K562 (cell line): Measurements from ENCODE around the gene ST6GAL1. TPM values are rescaled to one million over a fixed set of nuclear protein-coding genes. Genes with fewer than 3 reads are reported as not detected.
A peak's percentile ranks its signal among the peaks of the same experiment; 100 is the strongest.

Experiments
- CSDE1 ChIP-seq, 2 experiments: fragments of 450-650 bp; IDR thresholded peaks; 2 replicates each; pipeline ENCODE4 v1.6.1; 2016; ENCODE audit warnings: mild to moderate bottlenecking in 1 of 2
- CTBP1 ChIP-seq: fragments of 450-650 bp; IDR thresholded peaks from 2 replicates; pipeline ENCODE4 v1.6.1; 2016; ENCODE audit warnings: borderline replicate concordance
- FOXJ2 ChIP-seq: fragments of 200-800 bp; sonication (Bioruptor generic); IDR thresholded peaks from 2 replicates; pipeline ENCODE4 v1.6.1; 2016; ENCODE audit warnings: missing genetic modification characterization, missing compliant biosample characterization
- HDAC1 ChIP-seq, 2 experiments: fragments of 450-650 bp; IDR thresholded peaks; 2 replicates each; pipeline ENCODE4 v1.6.1; 2016 to 2017; ENCODE audit warnings: inconsistent platforms in 1 of 2, mild to moderate bottlenecking in 1 of 2, moderate library complexity in 1 of 2
- KLF16 ChIP-seq: IDR thresholded peaks from 2 replicates; pipeline ENCODE4 v1.6.1; 2016; ENCODE audit warnings: antibody characterized with exemption
- NCOR1 ChIP-seq: fragments of 450-650 bp; IDR thresholded peaks from 2 replicates; pipeline ENCODE4 v1.6.1; 2016; ENCODE audit warnings: mild to moderate bottlenecking, moderate library complexity
- PTRF ChIP-seq: fragments of 450-650 bp; IDR thresholded peaks from 2 replicates; pipeline ENCODE4 v1.6.1; 2016; ENCODE audit warnings: mild to moderate bottlenecking, missing genetic modification characterization, missing compliant biosample characterization
- TAF1 ChIP-seq: IDR thresholded peaks from 2 replicates; pipeline ENCODE4 v1.6.1; 2011; ENCODE audit warnings: mild to moderate bottlenecking, low read length, moderate library complexity; ENCODE audit not compliant: insufficient read depth, control insufficient read depth, severe bottlenecking; ENCODE audit errors: extremely low read depth
- TBL1XR1 ChIP-seq, 2 experiments: IDR thresholded peaks; 2 replicates each; pipeline ENCODE4 v1.6.1; 2012; ENCODE audit warnings: improper control_type of control experiment in 2 of 2, low read length in 2 of 2, mild to moderate bottlenecking in 1 of 2
- ZNF583 ChIP-seq: fragments of 250-450 bp; sonication (Bioruptor Pico); IDR thresholded peaks from 2 replicates; pipeline ENCODE4 v1.4.0; 2020
- polyA plus RNA-seq, 8 experiments: library from polyadenylated mRNA; depleted of rRNA in 4 of 8; stranded (reverse) in 5 of 8; unstranded in 3 of 8; fragments of >200 nt; fragmentation: Nextera tagmentation in 2 of 8; fragmentation: Illumina TruSeq in 1 of 8; extraction: Ambion mirVana in 2 of 8; extraction: Trizol in 1 of 8; gene quantifications; 2 replicates each; pipeline versions ENCODE4 v1.2.1 to v1.2.3, GENCODE V29; 2011 to 2014; ENCODE audit warnings: inconsistent platforms in 1 of 8, missing spikeins in 1 of 8
- total RNA-seq, 7 experiments: library from RNA; depleted of rRNA in 6 of 7; stranded (reverse); fragments of >200 nt in 6 of 7; fragmentation: Illumina TruSeq in 2 of 7; extraction: Trizol in 2 of 7; gene quantifications; 2 replicates each; pipeline versions ENCODE4 v1.2.1 to v1.2.3, GENCODE V29; 2011 to 2021; ENCODE audit warnings: low replicate concordance in 1 of 7
- TF ChIP-seq, protein P1 (sequence below): fragments of 450-650 bp; IDR thresholded peaks from 2 replicates; pipeline ENCODE4 v1.6.1; 2016; ENCODE audit warnings: low read depth
- TF ChIP-seq, protein P2 (sequence below): conservative IDR thresholded peaks from 2 replicates; pipeline ENCODE4 v1.6.1; 2011; ENCODE audit warnings: low read depth, mild to moderate bottlenecking, low read length; ENCODE audit not compliant: control insufficient read depth
- TF ChIP-seq, protein P3 (sequence below), 2 experiments: fragments of 450-650 bp; IDR thresholded peaks; 2 replicates each; pipeline ENCODE4 v1.6.1; 2016
- TF ChIP-seq, protein P4 (sequence below), 2 experiments: fragments of 450-650 bp; conservative IDR thresholded peaks; 2 replicates each; pipeline ENCODE4 v1.6.1; 2017; ENCODE audit warnings: mild to moderate bottlenecking in 2 of 2, moderate library complexity in 2 of 2

The ST6GAL1 gene
- total and polyA plus RNA-seq, 9 of the 15 experiments (the other 6 are each of a cell fraction or from before 2014, with no cell fraction given): 31.9 to 145 (median 71.0) TPM

DNA sequence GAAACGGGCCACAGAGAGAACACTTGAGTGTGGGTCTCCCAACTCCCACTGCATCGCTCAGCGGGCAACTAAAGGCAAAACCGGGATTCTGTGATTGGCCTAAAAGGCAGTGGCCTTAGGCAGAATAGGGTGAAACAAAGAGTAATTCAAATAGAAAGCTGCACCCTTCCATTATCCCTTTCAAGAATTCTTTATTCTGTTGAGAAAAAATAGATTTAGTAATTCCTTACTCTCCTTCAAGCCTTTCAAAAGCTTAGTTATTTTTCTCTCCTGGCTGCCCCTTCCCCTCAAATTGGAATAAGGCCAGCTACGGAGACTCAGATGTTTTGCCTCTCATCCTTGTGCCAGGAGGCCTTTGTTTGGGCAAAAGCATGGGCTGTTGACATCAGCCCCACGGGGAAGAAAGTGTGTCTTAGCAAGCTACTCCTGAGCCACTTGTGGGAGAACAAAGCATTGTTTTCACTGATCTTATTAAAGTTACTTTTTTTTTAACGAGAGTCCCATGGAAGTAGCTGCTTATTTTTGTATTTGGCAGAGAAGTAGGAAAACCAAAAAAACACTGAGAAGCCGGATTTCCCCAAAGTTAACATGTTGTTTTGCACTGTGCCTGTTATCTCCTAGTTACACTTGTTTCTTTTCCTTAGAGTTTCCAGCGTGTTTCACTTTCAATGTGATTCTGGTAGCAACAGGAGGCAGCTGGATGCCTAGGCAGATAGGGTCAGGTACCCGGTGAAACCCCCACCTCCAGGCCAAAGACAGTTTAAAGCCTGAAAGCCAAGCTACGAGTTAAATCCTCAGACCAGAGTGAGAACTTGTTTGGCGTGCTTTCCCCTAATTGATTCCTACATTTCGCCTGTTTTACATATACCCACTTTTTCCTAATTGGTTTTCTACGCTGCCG, 2.2 kb downstream of the ST6GAL1 start (continued):
- TF ChIP-seq, protein P1, sequence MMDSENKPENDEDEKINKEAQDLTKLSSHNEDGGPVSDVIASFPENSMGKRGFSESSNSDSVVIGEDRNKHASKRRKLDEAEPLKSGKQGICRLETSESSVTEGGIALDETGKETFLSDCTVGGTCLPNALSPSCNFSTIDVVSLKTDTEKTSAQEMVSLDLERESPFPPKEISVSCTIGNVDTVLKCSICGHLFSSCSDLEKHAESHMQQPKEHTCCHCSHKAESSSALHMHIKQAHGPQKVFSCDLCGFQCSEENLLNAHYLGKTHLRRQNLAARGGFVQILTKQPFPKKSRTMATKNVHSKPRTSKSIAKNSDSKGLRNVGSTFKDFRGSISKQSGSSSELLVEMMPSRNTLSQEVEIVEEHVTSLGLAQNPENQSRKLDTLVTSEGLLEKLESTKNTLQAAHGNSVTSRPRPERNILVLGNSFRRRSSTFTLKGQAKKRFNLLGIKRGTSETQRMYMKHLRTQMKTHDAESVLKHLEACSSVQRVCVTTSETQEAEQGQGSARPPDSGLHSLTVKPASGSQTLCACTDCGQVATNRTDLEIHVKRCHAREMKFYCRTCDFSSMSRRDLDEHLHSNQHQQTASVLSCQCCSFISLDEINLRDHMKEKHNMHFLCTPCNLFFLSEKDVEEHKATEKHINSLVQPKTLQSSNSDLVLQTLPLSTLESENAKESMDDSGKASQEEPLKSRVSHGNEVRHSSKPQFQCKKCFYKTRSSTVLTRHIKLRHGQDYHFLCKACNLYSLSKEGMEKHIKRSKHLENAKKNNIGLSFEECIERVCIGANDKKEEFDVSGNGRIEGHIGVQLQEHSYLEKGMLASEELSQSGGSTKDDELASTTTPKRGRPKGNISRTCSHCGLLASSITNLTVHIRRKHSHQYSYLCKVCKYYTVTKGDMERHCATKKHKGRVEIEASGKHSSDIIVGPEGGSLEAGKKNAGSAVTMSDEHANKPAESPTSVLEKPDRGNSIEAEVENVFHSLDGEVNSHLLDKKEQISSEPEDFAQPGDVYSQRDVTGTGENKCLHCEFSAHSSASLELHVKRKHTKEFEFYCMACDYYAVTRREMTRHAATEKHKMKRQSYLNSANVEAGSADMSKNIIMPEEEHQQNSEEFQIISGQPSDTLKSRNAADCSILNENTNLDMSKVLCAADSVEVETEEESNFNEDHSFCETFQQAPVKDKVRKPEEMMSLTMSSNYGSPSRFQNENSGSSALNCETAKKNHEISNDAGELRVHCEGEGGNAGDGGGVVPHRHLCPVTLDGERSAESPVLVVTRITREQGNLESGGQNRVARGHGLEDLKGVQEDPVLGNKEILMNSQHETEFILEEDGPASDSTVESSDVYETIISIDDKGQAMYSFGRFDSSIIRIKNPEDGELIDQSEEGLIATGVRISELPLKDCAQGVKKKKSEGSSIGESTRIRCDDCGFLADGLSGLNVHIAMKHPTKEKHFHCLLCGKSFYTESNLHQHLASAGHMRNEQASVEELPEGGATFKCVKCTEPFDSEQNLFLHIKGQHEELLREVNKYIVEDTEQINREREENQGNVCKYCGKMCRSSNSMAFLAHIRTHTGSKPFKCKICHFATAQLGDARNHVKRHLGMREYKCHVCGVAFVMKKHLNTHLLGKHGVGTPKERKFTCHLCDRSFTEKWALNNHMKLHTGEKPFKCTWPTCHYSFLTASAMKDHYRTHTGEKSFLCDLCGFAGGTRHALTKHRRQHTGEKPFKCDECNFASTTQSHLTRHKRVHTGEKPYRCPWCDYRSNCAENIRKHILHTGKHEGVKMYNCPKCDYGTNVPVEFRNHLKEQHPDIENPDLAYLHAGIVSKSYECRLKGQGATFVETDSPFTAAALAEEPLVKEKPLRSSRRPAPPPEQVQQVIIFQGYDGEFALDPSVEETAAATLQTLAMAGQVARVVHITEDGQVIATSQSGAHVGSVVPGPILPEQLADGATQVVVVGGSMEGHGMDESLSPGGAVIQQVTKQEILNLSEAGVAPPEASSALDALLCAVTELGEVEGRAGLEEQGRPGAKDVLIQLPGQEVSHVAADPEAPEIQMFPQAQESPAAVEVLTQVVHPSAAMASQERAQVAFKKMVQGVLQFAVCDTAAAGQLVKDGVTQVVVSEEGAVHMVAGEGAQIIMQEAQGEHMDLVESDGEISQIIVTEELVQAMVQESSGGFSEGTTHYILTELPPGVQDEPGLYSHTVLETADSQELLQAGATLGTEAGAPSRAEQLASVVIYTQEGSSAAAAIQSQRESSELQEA: peak; percentile 68
- TF ChIP-seq TAF1: peak; percentile 30
- TF ChIP-seq KLF16: 0 out of 2 replicates have a peak, but pooled peaks have one; percentile 18
- 0 out of 2 replicates have a peak, but pooled peaks have one; percentile 50 for TF ChIP-seq ZNF583 (CRISPR knock-in tag)
- TF ChIP-seq, protein P2, sequence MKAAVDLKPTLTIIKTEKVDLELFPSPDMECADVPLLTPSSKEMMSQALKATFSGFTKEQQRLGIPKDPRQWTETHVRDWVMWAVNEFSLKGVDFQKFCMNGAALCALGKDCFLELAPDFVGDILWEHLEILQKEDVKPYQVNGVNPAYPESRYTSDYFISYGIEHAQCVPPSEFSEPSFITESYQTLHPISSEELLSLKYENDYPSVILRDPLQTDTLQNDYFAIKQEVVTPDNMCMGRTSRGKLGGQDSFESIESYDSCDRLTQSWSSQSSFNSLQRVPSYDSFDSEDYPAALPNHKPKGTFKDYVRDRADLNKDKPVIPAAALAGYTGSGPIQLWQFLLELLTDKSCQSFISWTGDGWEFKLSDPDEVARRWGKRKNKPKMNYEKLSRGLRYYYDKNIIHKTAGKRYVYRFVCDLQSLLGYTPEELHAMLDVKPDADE: no peak
- no peak for TF ChIP-seq CTBP1
- TF ChIP-seq, protein P3, sequence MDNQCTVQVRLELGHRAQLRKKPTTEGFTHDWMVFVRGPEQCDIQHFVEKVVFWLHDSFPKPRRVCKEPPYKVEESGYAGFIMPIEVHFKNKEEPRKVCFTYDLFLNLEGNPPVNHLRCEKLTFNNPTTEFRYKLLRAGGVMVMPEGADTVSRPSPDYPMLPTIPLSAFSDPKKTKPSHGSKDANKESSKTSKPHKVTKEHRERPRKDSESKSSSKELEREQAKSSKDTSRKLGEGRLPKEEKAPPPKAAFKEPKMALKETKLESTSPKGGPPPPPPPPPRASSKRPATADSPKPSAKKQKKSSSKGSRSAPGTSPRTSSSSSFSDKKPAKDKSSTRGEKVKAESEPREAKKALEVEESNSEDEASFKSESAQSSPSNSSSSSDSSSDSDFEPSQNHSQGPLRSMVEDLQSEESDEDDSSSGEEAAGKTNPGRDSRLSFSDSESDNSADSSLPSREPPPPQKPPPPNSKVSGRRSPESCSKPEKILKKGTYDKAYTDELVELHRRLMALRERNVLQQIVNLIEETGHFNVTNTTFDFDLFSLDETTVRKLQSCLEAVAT (IDR thresholded peaks at IDR 0.05): no peak
- no peak for TF ChIP-seq CSDE1 (IDR thresholded peaks at IDR 0.05)
- TF ChIP-seq PTRF: no peak
- TF ChIP-seq FOXJ2 (tag): peak; percentile 81
- TF ChIP-seq NCOR1: peak; percentile 38; the same call in 1 of the 2 replicates
- TF ChIP-seq HDAC1 (IDR thresholded peaks at IDR 0.05): 0 out of 4 replicates have a peak, but pooled peaks of 1 of the 2 experiments have one; percentile 40
- TF ChIP-seq TBL1XR1 (IDR thresholded peaks at IDR 0.05; ENCODE audit: low read length in 2 of 2): no peak; a peak in 1 of 4 replicates
- TF ChIP-seq, protein P4, sequence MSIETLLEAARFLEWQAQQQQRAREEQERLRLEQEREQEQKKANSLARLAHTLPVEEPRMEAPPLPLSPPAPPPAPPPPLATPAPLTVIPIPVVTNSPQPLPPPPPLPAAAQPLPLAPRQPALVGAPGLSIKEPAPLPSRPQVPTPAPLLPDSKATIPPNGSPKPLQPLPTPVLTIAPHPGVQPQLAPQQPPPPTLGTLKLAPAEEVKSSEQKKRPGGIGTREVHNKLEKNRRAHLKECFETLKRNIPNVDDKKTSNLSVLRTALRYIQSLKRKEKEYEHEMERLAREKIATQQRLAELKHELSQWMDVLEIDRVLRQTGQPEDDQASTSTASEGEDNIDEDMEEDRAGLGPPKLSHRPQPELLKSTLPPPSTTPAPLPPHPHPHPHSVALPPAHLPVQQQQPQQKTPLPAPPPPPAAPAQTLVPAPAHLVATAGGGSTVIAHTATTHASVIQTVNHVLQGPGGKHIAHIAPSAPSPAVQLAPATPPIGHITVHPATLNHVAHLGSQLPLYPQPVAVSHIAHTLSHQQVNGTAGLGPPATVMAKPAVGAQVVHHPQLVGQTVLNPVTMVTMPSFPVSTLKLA (conservative IDR thresholded peaks at IDR 0.05): 0 out of 4 replicates have a peak, but pooled peaks of 1 of the 2 experiments have one; percentile 33
